ENCODE measurements around the gene LY6G6D.
A peak's percentile ranks its signal among the peaks of the same experiment; 100 is the strongest.

Gene LY6G6D

DNA sequence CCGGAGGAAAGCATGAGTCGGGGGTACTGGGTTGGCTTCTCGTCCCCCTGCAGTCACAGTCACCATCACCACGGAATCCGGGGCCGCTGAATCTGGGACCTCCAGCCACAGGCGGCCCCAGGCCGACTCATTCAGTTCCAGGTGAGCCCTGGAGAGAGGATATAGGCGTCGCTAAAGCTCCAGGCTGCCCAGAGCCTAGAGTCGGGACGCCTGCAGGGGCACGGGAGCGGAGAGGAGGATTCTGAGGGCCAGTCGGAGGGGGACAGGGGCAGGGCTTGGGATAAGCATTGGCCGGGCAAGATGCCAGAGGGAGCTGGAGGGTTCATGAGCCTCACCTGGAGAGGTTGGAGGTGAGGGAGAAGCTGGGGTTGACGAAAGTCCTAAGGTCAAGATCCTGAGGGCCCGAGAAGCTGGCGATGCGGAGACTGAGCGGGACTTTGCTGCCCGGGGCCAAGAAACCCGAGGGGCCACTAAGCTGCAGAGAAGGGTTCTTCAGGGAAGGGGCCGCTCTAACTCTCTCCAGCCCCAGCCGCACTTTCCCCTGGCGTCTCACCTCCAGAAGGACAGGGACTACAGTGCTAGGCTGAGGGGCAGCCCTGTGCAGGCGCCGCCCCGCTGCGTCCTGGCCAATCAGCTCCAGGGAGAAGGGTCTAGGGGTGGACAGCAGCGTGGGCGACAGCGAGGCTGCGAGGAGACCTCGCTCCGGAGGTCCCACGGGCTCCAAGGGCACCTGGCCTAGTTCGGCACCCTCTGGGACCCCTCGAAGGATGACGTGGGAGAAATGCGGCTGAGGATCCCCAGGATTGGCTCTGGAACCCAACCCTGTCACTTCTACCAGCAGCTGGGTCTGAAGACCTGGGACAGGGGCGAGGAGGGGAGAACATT lies 51.0 kb downstream of the LY6G6D start:
- DNase-seq (ENCODE audit: low spot score) = peak; percentile 56

DNA sequence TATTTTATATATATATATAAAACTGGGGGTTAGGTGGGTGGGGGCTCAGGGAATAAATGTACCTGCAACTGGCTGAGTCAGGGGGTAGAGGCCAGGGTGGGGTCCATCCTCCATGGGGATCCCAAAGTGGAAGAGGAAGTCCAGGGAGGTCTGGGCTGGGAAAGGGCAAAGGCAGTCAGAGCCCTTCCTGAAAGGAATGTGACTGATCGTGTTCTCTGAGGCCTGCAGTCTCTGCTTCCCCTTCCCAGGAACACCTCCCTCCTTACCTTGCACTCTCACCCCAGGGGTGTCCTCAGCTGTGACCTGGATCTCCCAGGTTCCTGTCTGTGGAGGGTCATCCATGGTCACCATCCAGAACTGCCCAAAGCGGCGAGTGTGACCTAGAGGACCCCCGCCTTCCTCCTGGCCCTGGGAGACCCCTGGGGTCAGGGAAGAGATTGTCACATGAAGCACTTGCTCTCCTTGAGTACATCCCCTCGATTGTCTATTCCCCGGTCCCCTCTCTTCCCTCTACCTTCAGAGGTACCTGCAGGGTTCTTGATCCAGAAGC lies 52.0 kb downstream of the LY6G6D start:
- no peak for DNase-seq (ENCODE audit: low spot score)
